Nephron progenitor cell (in vitro differentiated cells): ENCODE measurements around the gene CREB5.

Source experiments
- DNase-seq: peaks from one replicate; pipeline ENCODE4 v3.0.0; 2021
- H3K27ac Mint-ChIP-seq: 2 replicates; pipeline ENCODE4 v1.8.0; 2021; ENCODE audit warnings: mild to moderate bottlenecking, moderate library complexity, mixed read lengths
- H3K27me3 Mint-ChIP-seq: 2 replicates; pipeline ENCODE4 v1.8.0; 2021; ENCODE audit warnings: mild to moderate bottlenecking, low read depth, mixed read lengths; ENCODE audit not compliant: poor library complexity
- H3K36me3 Mint-ChIP-seq: 2 replicates; pipeline ENCODE4 v1.8.0; 2021; ENCODE audit warnings: low read depth, mixed read lengths
- H3K4me1 Mint-ChIP-seq: 2 replicates; pipeline ENCODE4 v1.8.0; 2021; ENCODE audit warnings: mixed read lengths
- H3K4me3 Mint-ChIP-seq: 2 replicates; pipeline ENCODE4 v1.8.0; 2021; ENCODE audit warnings: mild to moderate bottlenecking, moderate library complexity, mixed read lengths
- H3K9me3 Mint-ChIP-seq: 2 replicates; pipeline ENCODE4 v1.8.0; 2021; ENCODE audit warnings: mild to moderate bottlenecking, moderate library complexity, mixed read lengths
- TF ChIP-seq, protein P1 (sequence below): fragments of 200-600 bp; sonication (generic); IDR thresholded peaks from 2 replicates; pipeline ENCODE4 v1.5.0; 2021; ENCODE audit warnings: antibody characterized with exemption

CREB5 gene

DNA sequence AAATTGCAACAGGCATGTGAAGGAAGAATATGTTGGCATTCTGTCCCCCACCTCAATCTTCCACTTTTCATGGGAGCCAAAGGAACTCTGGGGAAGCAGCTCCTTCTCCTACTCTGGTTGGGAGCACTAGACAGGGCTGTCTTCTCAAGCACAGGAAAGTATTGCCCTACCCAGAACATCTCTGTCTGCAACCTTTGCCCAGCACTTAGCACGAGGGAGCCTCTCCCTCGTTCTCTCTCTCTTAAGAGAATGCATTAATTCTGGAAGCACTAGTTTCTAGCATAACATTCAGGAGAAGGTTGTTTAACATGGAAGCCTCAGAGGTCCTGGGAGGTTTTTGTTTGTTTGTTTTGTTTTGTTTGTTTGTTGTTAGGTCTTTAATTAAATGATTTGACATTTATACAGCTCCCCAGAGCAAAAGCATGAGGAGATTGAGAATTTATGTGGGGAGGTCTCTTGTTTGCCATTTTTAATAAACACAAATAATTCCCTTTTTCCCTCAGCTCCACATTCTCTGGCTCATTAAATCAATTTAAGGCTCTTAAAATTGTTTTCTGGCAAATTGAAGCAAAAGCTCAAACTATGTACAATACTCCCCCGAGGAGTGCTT is 305.2 kb downstream of the CREB5 start:
- Mint-ChIP-seq H3K27ac (peak overlapping the region; percentile 52), H3K9me3 (no peaks in the 10 kb centered on the region), H3K4me3 (no peak overlapping the region), H3K4me1 (peaks cover 59% of the 10 kb centered on the region), H3K36me3 (no peaks in the 10 kb centered on the region), H3K27me3 (peaks cover 5% of the 10 kb centered on the region)
- TF ChIP-seq, protein P1, sequence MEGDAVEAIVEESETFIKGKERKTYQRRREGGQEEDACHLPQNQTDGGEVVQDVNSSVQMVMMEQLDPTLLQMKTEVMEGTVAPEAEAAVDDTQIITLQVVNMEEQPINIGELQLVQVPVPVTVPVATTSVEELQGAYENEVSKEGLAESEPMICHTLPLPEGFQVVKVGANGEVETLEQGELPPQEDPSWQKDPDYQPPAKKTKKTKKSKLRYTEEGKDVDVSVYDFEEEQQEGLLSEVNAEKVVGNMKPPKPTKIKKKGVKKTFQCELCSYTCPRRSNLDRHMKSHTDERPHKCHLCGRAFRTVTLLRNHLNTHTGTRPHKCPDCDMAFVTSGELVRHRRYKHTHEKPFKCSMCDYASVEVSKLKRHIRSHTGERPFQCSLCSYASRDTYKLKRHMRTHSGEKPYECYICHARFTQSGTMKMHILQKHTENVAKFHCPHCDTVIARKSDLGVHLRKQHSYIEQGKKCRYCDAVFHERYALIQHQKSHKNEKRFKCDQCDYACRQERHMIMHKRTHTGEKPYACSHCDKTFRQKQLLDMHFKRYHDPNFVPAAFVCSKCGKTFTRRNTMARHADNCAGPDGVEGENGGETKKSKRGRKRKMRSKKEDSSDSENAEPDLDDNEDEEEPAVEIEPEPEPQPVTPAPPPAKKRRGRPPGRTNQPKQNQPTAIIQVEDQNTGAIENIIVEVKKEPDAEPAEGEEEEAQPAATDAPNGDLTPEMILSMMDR, result no peak
- no peak for DNase-seq

DNA sequence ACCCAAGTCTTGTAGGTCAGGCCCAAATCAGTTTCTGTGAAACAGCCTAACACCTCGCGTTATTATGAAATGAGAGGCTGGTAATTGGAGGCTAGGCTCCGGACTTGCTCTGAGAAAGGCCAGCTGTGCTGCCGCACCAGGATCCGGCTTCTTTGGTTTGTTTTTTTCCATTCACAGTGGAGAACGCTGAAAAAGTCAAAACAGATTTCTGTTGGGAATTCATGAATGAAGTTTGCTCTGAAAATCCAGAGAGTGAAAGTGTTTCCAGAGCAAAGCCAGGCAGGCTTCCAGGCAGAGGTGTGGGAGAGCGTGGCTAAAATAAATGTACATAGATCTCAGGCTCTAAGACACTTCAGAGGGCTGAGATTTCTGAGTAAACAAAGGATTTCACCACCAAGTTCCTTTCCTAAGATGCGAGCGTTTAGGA is 305.8 kb downstream of the CREB5 start:
- TF ChIP-seq, protein P1, result no peak
- Mint-ChIP-seq H3K4me3 (no peak overlapping the region), H3K27me3 (peaks cover 5% of the 10 kb centered on the region), H3K9me3 (no peaks in the 10 kb centered on the region), H3K4me1 (peaks cover 64% of the 10 kb centered on the region), H3K36me3 (no peaks in the 10 kb centered on the region), H3K27ac (peak overlapping the region; percentile 52)
- no peak for DNase-seq

DNA sequence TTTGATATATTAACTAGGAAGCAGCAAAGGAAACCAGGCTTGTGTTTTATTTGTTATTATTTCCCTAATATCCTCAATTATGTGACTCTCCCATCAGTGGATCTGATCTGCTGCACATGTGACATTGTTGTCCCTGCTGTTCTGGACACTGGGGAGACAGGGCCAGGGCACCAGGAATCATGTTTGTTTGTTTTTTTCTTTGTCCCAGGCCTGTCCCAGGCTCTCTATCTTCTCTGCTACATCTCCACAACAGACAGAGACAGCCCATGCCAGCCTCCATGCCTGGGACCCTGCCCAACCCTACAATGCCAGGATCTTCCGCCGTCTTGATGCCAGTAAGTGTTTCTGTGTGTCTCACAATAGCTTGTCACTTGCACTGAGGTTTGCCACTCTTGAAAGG is 306.2 kb downstream of the CREB5 start:
- Mint-ChIP-seq H3K36me3 (no peaks in the 10 kb centered on the region), H3K9me3 (no peaks in the 10 kb centered on the region), H3K27me3 (peaks cover 5% of the 10 kb centered on the region), H3K27ac (peak overlapping the region; percentile 79), H3K4me3 (no peak overlapping the region), H3K4me1 (peaks cover 69% of the 10 kb centered on the region)
- TF ChIP-seq, protein P1, result no peak
- DNase-seq, result no peak

DNA sequence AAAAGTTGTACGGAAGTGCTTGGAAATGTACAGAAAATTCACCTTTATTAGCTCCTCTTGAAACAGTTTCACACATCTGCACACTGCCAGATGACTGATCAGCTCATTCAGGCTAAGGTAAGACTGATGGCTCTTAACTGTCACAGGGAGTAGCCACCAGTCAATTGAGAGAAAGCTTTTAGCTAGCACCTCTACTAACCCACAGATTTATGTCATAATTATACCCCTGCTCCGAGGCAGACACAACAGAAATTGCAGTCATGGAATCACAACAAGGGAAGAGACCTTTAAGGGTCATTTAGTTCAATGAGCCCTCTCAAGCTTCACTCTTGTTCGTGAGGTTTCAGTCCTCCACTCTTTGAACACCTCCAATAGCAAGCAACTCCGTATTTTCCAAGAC is 310.4 kb downstream of the CREB5 start:
- H3K27me3 Mint-ChIP-seq, result peaks cover 10% of the 10 kb centered on the region

DNA sequence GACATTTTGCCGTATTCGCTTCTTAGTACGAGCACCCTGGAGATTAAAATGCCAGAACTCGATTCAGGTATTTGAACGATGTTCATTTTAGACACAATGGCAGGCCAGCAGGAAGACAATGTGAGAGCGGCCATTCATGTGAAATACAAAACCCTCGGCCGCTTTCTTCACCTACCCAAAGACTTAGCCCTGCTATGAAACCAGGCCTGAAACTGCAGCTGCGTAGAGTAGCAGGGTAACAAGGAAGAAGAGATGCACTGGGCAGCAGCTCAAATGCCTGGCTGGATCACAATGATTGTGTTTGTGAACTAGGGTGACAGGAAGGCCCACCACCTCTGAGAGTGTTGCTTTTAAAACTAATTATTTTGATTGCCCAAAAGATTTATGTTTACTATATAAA is 311.0 kb downstream of the CREB5 start:
- Mint-ChIP-seq H3K27me3 (peaks cover 11% of the 10 kb centered on the region), H3K9me3 (no peaks in the 10 kb centered on the region), H3K4me1 (peaks cover 76% of the 10 kb centered on the region), H3K4me3 (no peak overlapping the region), H3K27ac (peak overlapping the region; percentile 80), H3K36me3 (no peaks in the 10 kb centered on the region)
- TF ChIP-seq, protein P1, result no peak
- peak; percentile 25 for DNase-seq

More for the DNA sequence above, 310.4 kb downstream of the CREB5 start:
- peak overlapping the region; percentile 80 for H3K27ac Mint-ChIP-seq
- H3K4me1 Mint-ChIP-seq, result peaks cover 80% of the 10 kb centered on the region
- no peaks in the 10 kb centered on the region for H3K9me3 Mint-ChIP-seq
- TF ChIP-seq, protein P1, result no peak
- H3K36me3 Mint-ChIP-seq, result no peaks in the 10 kb centered on the region
- H3K4me3 Mint-ChIP-seq, result peak overlapping the region; percentile 11
- no peak for DNase-seq

DNA sequence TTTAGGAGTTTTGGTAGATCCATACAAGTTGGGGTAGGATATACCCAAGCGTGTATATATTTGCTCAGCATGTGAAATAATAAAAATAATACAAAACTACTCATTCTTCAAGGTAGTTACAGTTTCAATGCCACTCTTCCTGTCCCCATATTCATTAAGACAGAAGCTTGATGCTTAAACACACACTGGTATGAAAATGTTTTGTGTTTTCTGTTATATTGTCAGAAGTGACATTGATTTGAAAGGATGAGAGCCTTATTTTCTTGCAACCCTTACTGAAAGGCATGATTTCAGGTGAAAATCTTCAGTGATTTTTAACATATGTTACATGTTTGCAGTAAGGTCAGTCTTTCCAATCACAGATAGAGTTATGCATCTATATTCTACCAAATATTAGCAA is 312.2 kb downstream of the CREB5 start:
- TF ChIP-seq, protein P1, result no peak
- no peak overlapping the region for H3K4me3 Mint-ChIP-seq
- peaks cover 81% of the 10 kb centered on the region for H3K4me1 Mint-ChIP-seq
- H3K27me3 Mint-ChIP-seq, result peaks cover 16% of the 10 kb centered on the region
- H3K9me3 Mint-ChIP-seq, result no peaks in the 10 kb centered on the region
- no peak for DNase-seq
- no peak overlapping the region for H3K27ac Mint-ChIP-seq
- H3K36me3 Mint-ChIP-seq, result no peaks in the 10 kb centered on the region
